ENCODE results near the gene DPYSL5. TPM values are rescaled to one million over a fixed set of nuclear protein-coding genes. Genes with fewer than 3 reads are reported as not detected.
A peak's percentile ranks its signal among the peaks of the same experiment; 100 is the strongest.

The DPYSL5 gene
- total RNA-seq, 2 experiments from 2014 or later, result not detected

- ChIA-PET POLR2A (no interaction called here), CTCF (no interaction called here)
- TF ChIP-seq, protein P1, sequence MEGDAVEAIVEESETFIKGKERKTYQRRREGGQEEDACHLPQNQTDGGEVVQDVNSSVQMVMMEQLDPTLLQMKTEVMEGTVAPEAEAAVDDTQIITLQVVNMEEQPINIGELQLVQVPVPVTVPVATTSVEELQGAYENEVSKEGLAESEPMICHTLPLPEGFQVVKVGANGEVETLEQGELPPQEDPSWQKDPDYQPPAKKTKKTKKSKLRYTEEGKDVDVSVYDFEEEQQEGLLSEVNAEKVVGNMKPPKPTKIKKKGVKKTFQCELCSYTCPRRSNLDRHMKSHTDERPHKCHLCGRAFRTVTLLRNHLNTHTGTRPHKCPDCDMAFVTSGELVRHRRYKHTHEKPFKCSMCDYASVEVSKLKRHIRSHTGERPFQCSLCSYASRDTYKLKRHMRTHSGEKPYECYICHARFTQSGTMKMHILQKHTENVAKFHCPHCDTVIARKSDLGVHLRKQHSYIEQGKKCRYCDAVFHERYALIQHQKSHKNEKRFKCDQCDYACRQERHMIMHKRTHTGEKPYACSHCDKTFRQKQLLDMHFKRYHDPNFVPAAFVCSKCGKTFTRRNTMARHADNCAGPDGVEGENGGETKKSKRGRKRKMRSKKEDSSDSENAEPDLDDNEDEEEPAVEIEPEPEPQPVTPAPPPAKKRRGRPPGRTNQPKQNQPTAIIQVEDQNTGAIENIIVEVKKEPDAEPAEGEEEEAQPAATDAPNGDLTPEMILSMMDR (IDR thresholded peaks at IDR 0.05), result no peak
- ATAC-seq (ENCODE audit: poor library complexity) (no peak), DNase-seq (no peak)
- intact Hi-C loops (cut with DNase I, micrococcal nuclease), result no loop called here
- Mint-ChIP-seq H3K36me3 (ENCODE audit: low read depth) (no peaks in the 10 kb centered on the region), H3K4me1 (ENCODE audit: low read depth) (no peaks in the 10 kb centered on the region), H3K27me3 (peaks cover 8% of the 10 kb centered on the region), H3K9me3 (no peaks in the 10 kb centered on the region), H3K4me3 (no peak overlapping the region), H3K27ac (no peak overlapping the region)
- Histone ChIP-seq H3K27me3 (ENCODE audit: control insufficient read depth in 1 of 2, insufficient read depth in 2 of 2, low read length in 2 of 2) (peaks cover 0 to 3% of the 10 kb centered on the region in 2 experiments), H3K9me3 (ENCODE audit: control insufficient read depth in 1 of 2, insufficient read depth in 1 of 2, low read length in 2 of 2) (no peaks in the 10 kb centered on the region), H3K4me1 (ENCODE audit: insufficient read depth, low read length) (no peaks in the 10 kb centered on the region), H3K27ac (ENCODE audit: low read depth in 1 of 2, low read length in 2 of 2) (no peak overlapping the region), H3K4me3 (ENCODE audit: low read length) (no peak overlapping the region), H3K36me3 (ENCODE audit: insufficient read depth, low read length) (no peaks in the 10 kb centered on the region)
Measured at GRCh38 chr2:26885651-26886329, 37.9 kb downstream of the DPYSL5 start.

DNA sequence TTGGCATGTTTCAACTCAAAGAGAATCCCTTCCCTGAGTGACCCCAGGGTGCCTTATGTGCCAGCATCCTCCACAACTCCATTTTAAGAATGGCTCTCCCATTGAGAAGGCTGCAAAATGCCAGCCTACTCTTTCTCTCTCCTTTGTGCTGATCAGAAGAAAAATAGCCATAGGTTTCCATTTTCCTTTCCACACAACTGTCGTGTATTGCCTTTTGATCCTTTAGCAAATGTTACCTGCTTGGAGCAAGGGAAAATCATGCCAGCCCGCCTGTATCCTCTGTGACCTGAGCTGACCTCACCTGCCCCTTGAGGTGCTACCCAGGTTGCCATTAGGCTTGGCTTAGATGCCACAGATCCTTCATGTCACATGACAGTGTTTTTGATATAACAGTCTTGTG is 38.8 kb downstream of the DPYSL5 start:
- DNase-seq (no peak), ATAC-seq (ENCODE audit: poor library complexity) (no peak)
- Histone ChIP-seq H3K9me3 (ENCODE audit: control insufficient read depth in 1 of 2, insufficient read depth in 1 of 2, low read length in 2 of 2) (no peaks in the 10 kb centered on the region), H3K4me3 (ENCODE audit: low read length) (no peak overlapping the region), H3K27ac (ENCODE audit: low read depth in 1 of 2, low read length in 2 of 2) (no peak overlapping the region), H3K27me3 (ENCODE audit: control insufficient read depth in 1 of 2, insufficient read depth in 2 of 2, low read length in 2 of 2) (no peaks in the 10 kb centered on the region), H3K4me1 (ENCODE audit: insufficient read depth, low read length) (no peaks in the 10 kb centered on the region), H3K36me3 (ENCODE audit: insufficient read depth, low read length) (no peaks in the 10 kb centered on the region)
- Mint-ChIP-seq H3K4me1 (ENCODE audit: low read depth) (no peaks in the 10 kb centered on the region), H3K9me3 (no peaks in the 10 kb centered on the region), H3K4me3 (no peak overlapping the region), H3K27ac (no peak overlapping the region), H3K36me3 (ENCODE audit: low read depth) (no peaks in the 10 kb centered on the region), H3K27me3 (peaks cover 8% of the 10 kb centered on the region)
- ChIA-PET POLR2A (no interaction called here), CTCF (no interaction called here)
- TF ChIP-seq, protein P1 (IDR thresholded peaks at IDR 0.05), result no peak
- intact Hi-C loops (cut with DNase I, micrococcal nuclease), result no loop called here

DNA sequence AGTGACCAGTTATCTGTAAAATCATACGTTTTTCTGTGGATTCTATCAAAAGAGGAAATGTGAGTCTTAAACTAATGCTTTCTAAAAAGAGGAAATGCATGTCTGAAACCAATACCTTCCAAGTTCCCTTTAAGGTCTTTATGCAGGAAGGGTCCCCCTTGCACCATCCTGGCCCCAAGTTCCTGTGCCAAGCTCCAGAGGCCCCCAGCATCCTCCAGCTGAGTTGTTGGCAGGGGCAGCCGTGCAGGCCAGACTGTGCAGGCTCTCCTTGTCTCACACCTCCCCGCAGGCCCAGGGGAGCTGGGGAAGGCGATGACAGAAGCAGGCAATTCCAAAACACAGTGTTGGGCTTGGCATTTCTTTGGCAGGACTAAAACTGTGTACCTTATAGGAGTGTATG is 39.2 kb downstream of the DPYSL5 start:
- ATAC-seq (ENCODE audit: poor library complexity) (no peak), DNase-seq (peak in 2 of 14 experiments; percentile 5 to 13)
- H3K9me3 ChIP-seq (ENCODE audit: control insufficient read depth in 1 of 2, insufficient read depth in 1 of 2, low read length in 2 of 2), result no peaks in the 10 kb centered on the region
- ChIA-PET CTCF (no interaction called here), POLR2A (no interaction called here)
- TF ChIP-seq, protein P1 (IDR thresholded peaks at IDR 0.05), result no peak
- no peak overlapping the region for H3K27ac Mint-ChIP-seq
- no peak overlapping the region for H3K4me3 ChIP-seq (ENCODE audit: low read length)
- H3K27me3 Mint-ChIP-seq, result peaks cover 8% of the 10 kb centered on the region
- no peaks in the 10 kb centered on the region for H3K36me3 ChIP-seq (ENCODE audit: insufficient read depth, low read length)
- intact Hi-C loops (cut with DNase I, micrococcal nuclease), result no loop called here
- H3K36me3 Mint-ChIP-seq (ENCODE audit: low read depth), result no peaks in the 10 kb centered on the region
- no peaks in the 10 kb centered on the region for H3K27me3 ChIP-seq (ENCODE audit: control insufficient read depth in 1 of 2, insufficient read depth in 2 of 2, low read length in 2 of 2)
- H3K4me1 Mint-ChIP-seq (ENCODE audit: low read depth), result no peaks in the 10 kb centered on the region
- no peaks in the 10 kb centered on the region for H3K4me1 ChIP-seq (ENCODE audit: insufficient read depth, low read length)
- H3K9me3 Mint-ChIP-seq, result no peaks in the 10 kb centered on the region
- no peak overlapping the region for H3K4me3 Mint-ChIP-seq
- no peak overlapping the region for H3K27ac ChIP-seq (ENCODE audit: low read depth in 1 of 2, low read length in 2 of 2)
